Measurements from ENCODE around the gene ANKZF1.

GRCh38 chr2:219266886-219267285, 37.3 kb downstream of the ANKZF1 start:
- TF ChIP-seq CTCF (IDR thresholded peaks at IDR 0.05) (no peak), POLR2AphosphoS5 (IDR thresholded peaks at IDR 0.05; ENCODE audit: low read depth, low read length) (no peak), SIN3A (IDR thresholded peaks at IDR 0.05; ENCODE audit: borderline replicate concordance, insufficient read depth, low read depth, low read length) (no peak)
- TF ChIP-seq, protein P1, sequence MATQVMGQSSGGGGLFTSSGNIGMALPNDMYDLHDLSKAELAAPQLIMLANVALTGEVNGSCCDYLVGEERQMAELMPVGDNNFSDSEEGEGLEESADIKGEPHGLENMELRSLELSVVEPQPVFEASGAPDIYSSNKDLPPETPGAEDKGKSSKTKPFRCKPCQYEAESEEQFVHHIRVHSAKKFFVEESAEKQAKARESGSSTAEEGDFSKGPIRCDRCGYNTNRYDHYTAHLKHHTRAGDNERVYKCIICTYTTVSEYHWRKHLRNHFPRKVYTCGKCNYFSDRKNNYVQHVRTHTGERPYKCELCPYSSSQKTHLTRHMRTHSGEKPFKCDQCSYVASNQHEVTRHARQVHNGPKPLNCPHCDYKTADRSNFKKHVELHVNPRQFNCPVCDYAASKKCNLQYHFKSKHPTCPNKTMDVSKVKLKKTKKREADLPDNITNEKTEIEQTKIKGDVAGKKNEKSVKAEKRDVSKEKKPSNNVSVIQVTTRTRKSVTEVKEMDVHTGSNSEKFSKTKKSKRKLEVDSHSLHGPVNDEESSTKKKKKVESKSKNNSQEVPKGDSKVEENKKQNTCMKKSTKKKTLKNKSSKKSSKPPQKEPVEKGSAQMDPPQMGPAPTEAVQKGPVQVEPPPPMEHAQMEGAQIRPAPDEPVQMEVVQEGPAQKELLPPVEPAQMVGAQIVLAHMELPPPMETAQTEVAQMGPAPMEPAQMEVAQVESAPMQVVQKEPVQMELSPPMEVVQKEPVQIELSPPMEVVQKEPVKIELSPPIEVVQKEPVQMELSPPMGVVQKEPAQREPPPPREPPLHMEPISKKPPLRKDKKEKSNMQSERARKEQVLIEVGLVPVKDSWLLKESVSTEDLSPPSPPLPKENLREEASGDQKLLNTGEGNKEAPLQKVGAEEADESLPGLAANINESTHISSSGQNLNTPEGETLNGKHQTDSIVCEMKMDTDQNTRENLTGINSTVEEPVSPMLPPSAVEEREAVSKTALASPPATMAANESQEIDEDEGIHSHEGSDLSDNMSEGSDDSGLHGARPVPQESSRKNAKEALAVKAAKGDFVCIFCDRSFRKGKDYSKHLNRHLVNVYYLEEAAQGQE (IDR thresholded peaks at IDR 0.05; ENCODE audit: insufficient read depth in 1 of 2, low read depth in 2 of 2, low read length in 1 of 2) = no peak
